Anterior cingulate cortex (tissue), 58 donors: Measurements from ENCODE around the gene ABCC9.
A peak's percentile ranks its signal among the peaks of the same experiment; 100 is the strongest.
"Not testable (repeated sequence)": the region's sequence is repeated elsewhere in the genome, so short reads cannot be mapped to it uniquely, and the experiment has no call there.

Experiments used
- DNase-seq, 58 donors: peaks; one replicate each; lab custom pipeline; 2025; lab: John Stamatoyannopoulos, UW

ABCC9 gene

GRCh38 chr12:21786041-21786531 is 155.1 kb downstream of the ABCC9 start:
- no peak for DNase-seq

GRCh38 chr12:21782723-21783122 is 158.5 kb downstream of the ABCC9 start:
- DNase-seq, result not testable (repeated sequence)

- no peak for DNase-seq
These were observed 160.4 kb downstream of the ABCC9 start for GRCh38 chr12:21780786-21781185.

- DNase-seq, result peak in 2 of 58 donors; percentile 0 to 1
These were observed 165.1 kb downstream of the ABCC9 start for GRCh38 chr12:21776175-21776574.

- no peak for DNase-seq
These were observed 165.9 kb downstream of the ABCC9 start for GRCh38 chr12:21775133-21775820.

- DNase-seq, result peak in 50 of 58 donors; percentile 11 to 74 (median 52)
These were observed 166.7 kb downstream of the ABCC9 start, which contains the start of gene KCNJ8 for GRCh38 chr12:21774358-21775132. TSS of gene KCNJ8 (minus strand) at chr12:21774706. CDS start at chr12:21773616, 1,090 bp downstream.

GRCh38 chr12:21773806-21774205 is 167.4 kb downstream of the ABCC9 start:
- DNase-seq, result no peak

GRCh38 chr12:21773263-21773741 is 167.9 kb downstream of the ABCC9 start:
- peak in 9 of 58 donors; percentile 1 to 16 (median 4) for DNase-seq

- no peak for DNase-seq
These were observed 169.9 kb downstream of the ABCC9 start for GRCh38 chr12:21771311-21771710.

- no peak for DNase-seq
These were observed 171.9 kb downstream of the ABCC9 start for GRCh38 chr12:21769307-21769706.

GRCh38 chr12:21766403-21766802 is 174.8 kb downstream of the ABCC9 start:
- DNase-seq, result no peak

GRCh38 chr12:21764950-21765349 is 176.3 kb downstream of the ABCC9 start:
- no peak for DNase-seq

GRCh38 chr12:21764065-21764464 is 177.2 kb downstream of the ABCC9 start:
- DNase-seq, result no peak

GRCh38 chr12:21763531-21763930 is 177.7 kb downstream of the ABCC9 start:
- no peak for DNase-seq

GRCh38 chr12:21759737-21760136 is 181.5 kb downstream of the ABCC9 start:
- DNase-seq, result no peak

GRCh38 chr12:21757735-21758134 is 183.5 kb downstream of the ABCC9 start:
- no peak for DNase-seq

- DNase-seq, result no peak
These were observed 184.5 kb downstream of the ABCC9 start for GRCh38 chr12:21756699-21757098.

- no peak for DNase-seq
These were observed 189.7 kb downstream of the ABCC9 start for GRCh38 chr12:21751517-21751916.
